Colonic mucosa (tissue), 4 donors: Measurements from ENCODE around the gene BANP. TPM values are rescaled to one million over a fixed set of nuclear protein-coding genes. Genes with fewer than 3 reads are reported as not detected.
"Not testable (repeated sequence)": the region's sequence is repeated elsewhere in the genome, so short reads cannot be mapped to it uniquely, and the experiment has no call there.

ENCODE experiments used
- DNase-seq: peaks from one replicate; pipeline ENCODE4 v3.0.0-alpha.2; 2020
- H3K27ac ChIP-seq: fragments of 200-600 bp; one replicate; pipeline ENCODE4 v1.8.0; 2021
- H3K27me3 ChIP-seq: fragments of 200-600 bp; one replicate; pipeline ENCODE4 v1.8.0; 2021
- H3K36me3 ChIP-seq: fragments of 200-600 bp; one replicate; pipeline ENCODE4 v1.8.0; 2021
- H3K4me1 ChIP-seq: fragments of 200-600 bp; one replicate; pipeline ENCODE4 v1.8.0; 2021; ENCODE audit warnings: mild to moderate bottlenecking
- H3K4me3 ChIP-seq: fragments of 200-600 bp; one replicate; pipeline ENCODE4 v1.8.0; 2021
- H3K9ac ChIP-seq, 2 donors: one replicate each; pipeline ENCODE4 v1.7.0; 2013; ENCODE audit warnings: control low read depth in 2 of 2, low read depth in 2 of 2, low read length in 2 of 2
- H3K9me3 ChIP-seq: fragments of 200-600 bp; one replicate; pipeline ENCODE4 v1.8.0; 2021
- CTCF ChIP-seq: fragments of 200-600 bp; IDR thresholded peaks from one replicate; pipeline ENCODE4 v1.8.0; 2022; ENCODE audit warnings: antibody characterized with exemption, mild to moderate bottlenecking
- intact Hi-C: fragments of 100-400 bp; cut with DNase I; formaldehyde crosslinking; loops from one replicate; pipeline ENCODE4 v1.14.1; 2022
- total RNA-seq, 2 donors: library from RNA; stranded (reverse); fragmentation: NEBNext Ultra II Directional in 1 of 2; extraction: Animal tissue kit (Norgen Biotek cat#: 25700) in 1 of 2; gene quantifications; one replicate each; pipeline ENCODE4 v1.2.1, GENCODE V29; 2021
- donor health status: healthy.
- donor health status: DM: no; HTN: no; CAD: no.
- donor health status: DM: no; HTN: no; CAD: no.

The BANP gene
- total RNA-seq, 2 donors from 2014 or later = 18.6 to 29.7 TPM

GRCh38 chr16:87993901-87994300, 42.7 kb downstream of the BANP start:
- H3K9me3 ChIP-seq = no peaks in the 10 kb centered on the region
- H3K4me1 ChIP-seq = no peaks in the 10 kb centered on the region
- no peak overlapping the region for H3K27ac ChIP-seq
- intact Hi-C loops = no loop called here
- no peaks in the 10 kb centered on the region for H3K36me3 ChIP-seq
- TF ChIP-seq CTCF = no peak
- H3K27me3 ChIP-seq = no peaks in the 10 kb centered on the region
- no peak for DNase-seq
- H3K4me3 ChIP-seq = no peak overlapping the region
- no peak overlapping the region for H3K9ac ChIP-seq

GRCh38 chr16:87995644-87996043, 44.4 kb downstream of the BANP start:
- no peak for TF ChIP-seq CTCF
- no peak overlapping the region for H3K4me3 ChIP-seq
- H3K9ac ChIP-seq = no peak overlapping the region
- no peak overlapping the region for H3K27ac ChIP-seq
- intact Hi-C loops = no loop called here
- H3K36me3 ChIP-seq = no peaks in the 10 kb centered on the region
- DNase-seq = no peak
- H3K9me3 ChIP-seq = no peaks in the 10 kb centered on the region
- H3K4me1 ChIP-seq = no peaks in the 10 kb centered on the region
- no peaks in the 10 kb centered on the region for H3K27me3 ChIP-seq

- Histone ChIP-seq H3K4me1 (no peaks in the 10 kb centered on the region), H3K4me3 (no peak overlapping the region), H3K9me3 (no peaks in the 10 kb centered on the region), H3K27ac (no peak overlapping the region), H3K36me3 (no peaks in the 10 kb centered on the region), H3K9ac (no peak overlapping the region), H3K27me3 (no peaks in the 10 kb centered on the region)
- no peak for TF ChIP-seq CTCF
- intact Hi-C loops = no loop called here
- DNase-seq = no peak
Measured at GRCh38 chr16:87996962-87997880, 46.0 kb downstream of the BANP start.

GRCh38 chr16:87998184-87998793, 47.1 kb downstream of the BANP start:
- DNase-seq, H3K27me3 ChIP-seq, H3K9me3 ChIP-seq, H3K9ac ChIP-seq, intact Hi-C loops, H3K36me3 ChIP-seq, H3K4me3 ChIP-seq, H3K27ac ChIP-seq, H3K4me1 ChIP-seq: not testable (repeated sequence)

- H3K36me3 ChIP-seq, DNase-seq, H3K9ac ChIP-seq, H3K9me3 ChIP-seq, H3K27me3 ChIP-seq, intact Hi-C loops, H3K27ac ChIP-seq, H3K4me1 ChIP-seq, H3K4me3 ChIP-seq: not testable (repeated sequence)
Measured at GRCh38 chr16:87998992-87999391, 47.8 kb downstream of the BANP start.

- Histone ChIP-seq H3K9me3 (no peaks in the 10 kb centered on the region), H3K27ac (no peak overlapping the region), H3K4me1 (no peaks in the 10 kb centered on the region), H3K4me3 (no peak overlapping the region), H3K27me3 (no peaks in the 10 kb centered on the region), H3K36me3 (no peaks in the 10 kb centered on the region), H3K9ac (no peak overlapping the region)
- TF ChIP-seq CTCF = no peak
- intact Hi-C loops = no loop called here
- DNase-seq = no peak
Measured at GRCh38 chr16:88002211-88002610, 51.0 kb downstream of the BANP start.
